Skeletal muscle satellite cell (primary cell): ENCODE results near the gene CPLANE1.
A peak's percentile ranks its signal among the peaks of the same experiment; 100 is the strongest.
"Not testable (repeated sequence)": the region's sequence is repeated elsewhere in the genome, so short reads cannot be mapped to it uniquely, and the experiment has no call there.

Experiments
- H3K27me3 ChIP-seq: 2 replicates; pipeline ENCODE4 v1.7.0; 2013; ENCODE audit warnings: low read length; ENCODE audit not compliant: control insufficient read depth, insufficient read depth
- H3K36me3 ChIP-seq: 2 replicates; pipeline ENCODE4 v1.7.0; 2013; ENCODE audit warnings: mild to moderate bottlenecking, control low read depth, low read length; ENCODE audit not compliant: insufficient read depth
- H3K4me1 ChIP-seq: 2 replicates; pipeline ENCODE4 v1.7.0; 2013; ENCODE audit warnings: low read length; ENCODE audit not compliant: control insufficient read depth, insufficient read depth
- H3K4me2 ChIP-seq: 2 replicates; pipeline ENCODE4 v1.7.0; 2013; ENCODE audit warnings: mild to moderate bottlenecking, low read length
- H3K4me3 ChIP-seq: 2 replicates; pipeline ENCODE4 v1.7.0; 2013; ENCODE audit warnings: low read length
- H3K9ac ChIP-seq: 2 replicates; pipeline ENCODE4 v1.7.0; 2013; ENCODE audit warnings: mild to moderate bottlenecking, low read depth, low read length, moderate library complexity
- H3K9me3 ChIP-seq: replicated peaks from 2 replicates; pipeline ENCODE4 v1.7.0; 2013; ENCODE audit warnings: mild to moderate bottlenecking, control low read depth, low read length

CPLANE1 gene

GRCh38 chr5:37247496-37247895 is 1.7 kb downstream of the CPLANE1 start:
- Histone ChIP-seq H3K9ac (no peak overlapping the region), H3K4me2 (peak overlapping the region; percentile 94), H3K9me3 (no peaks in the 10 kb centered on the region), H3K36me3 (peaks cover 7% of the 10 kb centered on the region), H3K27me3 (no peaks in the 10 kb centered on the region), H3K4me1 (peaks cover 8% of the 10 kb centered on the region), H3K4me3 (no peak overlapping the region)

- Histone ChIP-seq H3K4me2 (peak overlapping the region; percentile 94), H3K36me3 (peaks cover 7% of the 10 kb centered on the region), H3K9ac (no peak overlapping the region), H3K9me3 (no peaks in the 10 kb centered on the region), H3K4me1 (peaks cover 8% of the 10 kb centered on the region), H3K4me3 (no peak overlapping the region), H3K27me3 (no peaks in the 10 kb centered on the region)
Observed at GRCh38 chr5:37247036-37247435, 2.1 kb downstream of the CPLANE1 start.

- Histone ChIP-seq H3K9me3 (no peaks in the 10 kb centered on the region), H3K4me2 (no peak overlapping the region), H3K27me3 (no peaks in the 10 kb centered on the region), H3K9ac (no peak overlapping the region), H3K4me1 (no peaks in the 10 kb centered on the region), H3K4me3 (no peak overlapping the region), H3K36me3 (peaks cover 27% of the 10 kb centered on the region)
Observed at GRCh38 chr5:37234288-37234687, 14.9 kb downstream of the CPLANE1 start.

GRCh38 chr5:37226377-37226776 is 22.8 kb downstream of the CPLANE1 start:
- Histone ChIP-seq H3K4me1 (no peaks in the 10 kb centered on the region), H3K36me3 (peaks cover 55% of the 10 kb centered on the region), H3K27me3 (no peaks in the 10 kb centered on the region), H3K9me3 (no peaks in the 10 kb centered on the region), H3K9ac (no peak overlapping the region), H3K4me2 (no peak overlapping the region), H3K4me3 (no peak overlapping the region)

GRCh38 chr5:37222181-37222580 is 27.0 kb downstream of the CPLANE1 start:
- Histone ChIP-seq H3K27me3 (no peaks in the 10 kb centered on the region), H3K9ac (no peak overlapping the region), H3K4me1 (no peaks in the 10 kb centered on the region), H3K4me3 (no peak overlapping the region), H3K36me3 (peaks cover 68% of the 10 kb centered on the region), H3K4me2 (no peak overlapping the region), H3K9me3 (no peaks in the 10 kb centered on the region)

GRCh38 chr5:37220426-37220825 is 28.8 kb downstream of the CPLANE1 start:
- H3K27me3 ChIP-seq, H3K4me1 ChIP-seq: not testable (repeated sequence)
- peaks cover 68% of the 10 kb centered on the region for H3K36me3 ChIP-seq

GRCh38 chr5:37219384-37219783 is 29.8 kb downstream of the CPLANE1 start:
- H3K36me3 ChIP-seq, result peaks cover 65% of the 10 kb centered on the region

More at GRCh38 chr5:37220426-37220825, 28.8 kb downstream of the CPLANE1 start:
- H3K4me3 ChIP-seq, H3K9ac ChIP-seq, H3K9me3 ChIP-seq, H3K4me2 ChIP-seq: not testable (repeated sequence)

GRCh38 chr5:37217976-37218375 is 31.2 kb downstream of the CPLANE1 start:
- H3K36me3 ChIP-seq, result peaks cover 59% of the 10 kb centered on the region
- H3K9me3 ChIP-seq, result no peaks in the 10 kb centered on the region
- no peak overlapping the region for H3K4me2 ChIP-seq
- no peaks in the 10 kb centered on the region for H3K27me3 ChIP-seq
- H3K4me3 ChIP-seq, result no peak overlapping the region
- H3K4me1 ChIP-seq, result no peaks in the 10 kb centered on the region
- no peak overlapping the region for H3K9ac ChIP-seq

More at GRCh38 chr5:37219384-37219783, 29.8 kb downstream of the CPLANE1 start:
- H3K4me2 ChIP-seq, H3K4me3 ChIP-seq, H3K9me3 ChIP-seq, H3K27me3 ChIP-seq, H3K9ac ChIP-seq, H3K4me1 ChIP-seq: not testable (repeated sequence)

GRCh38 chr5:37214550-37214949 is 34.6 kb downstream of the CPLANE1 start:
- no peaks in the 10 kb centered on the region for H3K4me1 ChIP-seq
- no peak overlapping the region for H3K4me3 ChIP-seq
- no peak overlapping the region for H3K4me2 ChIP-seq
- H3K36me3 ChIP-seq, result peaks cover 50% of the 10 kb centered on the region
- H3K9ac ChIP-seq, result no peak overlapping the region
- no peaks in the 10 kb centered on the region for H3K9me3 ChIP-seq
- H3K27me3 ChIP-seq, result no peaks in the 10 kb centered on the region

GRCh38 chr5:37212096-37212495 is 37.1 kb downstream of the CPLANE1 start:
- peaks cover 49% of the 10 kb centered on the region for H3K36me3 ChIP-seq
- no peaks in the 10 kb centered on the region for H3K9me3 ChIP-seq
- no peaks in the 10 kb centered on the region for H3K4me1 ChIP-seq
- H3K9ac ChIP-seq, result no peak overlapping the region
- H3K4me3 ChIP-seq, result no peak overlapping the region
- H3K4me2 ChIP-seq, result no peak overlapping the region
- no peaks in the 10 kb centered on the region for H3K27me3 ChIP-seq

- no peak overlapping the region for H3K9ac ChIP-seq
- no peaks in the 10 kb centered on the region for H3K4me1 ChIP-seq
- no peaks in the 10 kb centered on the region for H3K27me3 ChIP-seq
- no peaks in the 10 kb centered on the region for H3K9me3 ChIP-seq
- H3K4me3 ChIP-seq, result no peak overlapping the region
- peaks cover 44% of the 10 kb centered on the region for H3K36me3 ChIP-seq
- H3K4me2 ChIP-seq, result no peak overlapping the region
Observed at GRCh38 chr5:37211661-37212060, 37.5 kb downstream of the CPLANE1 start.

- H3K9ac ChIP-seq, result no peak overlapping the region
- H3K4me2 ChIP-seq, result peak overlapping the region; percentile 46
- H3K27me3 ChIP-seq, result no peaks in the 10 kb centered on the region
- H3K4me3 ChIP-seq, result peak overlapping the region; percentile 27
- peaks cover 39% of the 10 kb centered on the region for H3K36me3 ChIP-seq
- no peaks in the 10 kb centered on the region for H3K4me1 ChIP-seq
- H3K9me3 ChIP-seq, result no peaks in the 10 kb centered on the region
Observed at GRCh38 chr5:37208883-37209797, 40.0 kb downstream of the CPLANE1 start.
